Tibial artery (tissue), 4 donors: ENCODE results near the gene NOX4.

Experiments used
- DNase-seq, 2 donors: peaks; one replicate each; pipeline ENCODE4 v3.0.0-alpha.2; 2019
- H3K27ac ChIP-seq, 2 donors: fragments of 200-600 bp; sonication (generic) in 1 of 2; 1 replicate in 1 of 2; 2 replicates in 1 of 2; pipeline ENCODE4 v1.5.1; 2018 to 2019; ENCODE audit warnings: mild to moderate bottlenecking in 1 of 2
- H3K27me3 ChIP-seq, 2 donors: fragments of 200-600 bp; sonication (generic) in 1 of 2; one replicate each; pipeline versions ENCODE4 v1.5.1 to v1.6.0; 2016 to 2019
- H3K36me3 ChIP-seq, 3 donors: fragments of 200-600 bp; sonication (generic) in 2 of 3; one replicate each; pipeline ENCODE4 v1.5.1; 2016 to 2019; ENCODE audit warnings: mild to moderate bottlenecking in 2 of 3
- H3K4me1 ChIP-seq, 4 donors: fragments of 200-600 bp; sonication (generic) in 2 of 4; 1 replicate in 3 of 4; 2 replicates in 1 of 4; pipeline ENCODE4 v1.5.1; 2016 to 2019
- H3K4me3 ChIP-seq, 2 donors: fragments of 200-600 bp; sonication (generic) in 1 of 2; 1 replicate in 1 of 2; 2 replicates in 1 of 2; pipeline ENCODE4 v1.5.1; 2018 to 2019; ENCODE audit warnings: mild to moderate bottlenecking in 2 of 2
- H3K9me3 ChIP-seq, 3 donors: fragments of 200-600 bp; sonication (generic) in 1 of 3; one replicate each; pipeline ENCODE4 v1.5.1; 2016 to 2019
- CTCF ChIP-seq, 2 experiments: fragments of 200-600 bp in 1 of 2; fragments of 450-650 bp in 1 of 2; IDR thresholded peaks; one replicate each; pipeline ENCODE4 v1.5.1; 2017 to 2019; ENCODE audit warnings: antibody characterized with exemption in 2 of 2, mild to moderate bottlenecking in 1 of 2, moderate library complexity in 1 of 2
- intact Hi-C: fragments of 100-400 bp; cut with DNase I; formaldehyde crosslinking; loops from one replicate; pipeline ENCODE4 v1.15.0; 2023; ENCODE audit warnings: low total_unique reads

Gene NOX4

GRCh38 chr11:89490981-89491690 is at the start of gene NOX4:
Gene NOX4 (minus strand): TSS chr11:89491375. CDS start chr11:89491246, 129 bp downstream.
- peaks cover 0 to 38% (median 9%) of the 10 kb centered on the region in 4 donors for H3K4me1 ChIP-seq
- H3K36me3 ChIP-seq = no peaks in the 10 kb centered on the region
- TF ChIP-seq CTCF (IDR thresholded peaks at IDR 0.05) = no peak
- no peaks in the 10 kb centered on the region for H3K27me3 ChIP-seq
- H3K27ac ChIP-seq = peak within 1 kb of the TSS; percentile 89 to 91
- H3K9me3 ChIP-seq = no peaks in the 10 kb centered on the region
- peak; percentile 60 to 83 for DNase-seq
- intact Hi-C loops = no loop called here
- peak within 1 kb of the TSS; percentile 58 to 70 for H3K4me3 ChIP-seq

GRCh38 chr11:89540826-89541225 is 49.7 kb upstream of the NOX4 start:
- no peaks in the 10 kb centered on the region for H3K27me3 ChIP-seq
- H3K4me1 ChIP-seq = peaks cover 0 to 33% (median 7%) of the 10 kb centered on the region in 4 donors
- no peak for DNase-seq
- no peaks in the 10 kb centered on the region for H3K9me3 ChIP-seq
- H3K27ac ChIP-seq = no peak overlapping the region
- intact Hi-C loops = no loop called here
- no peaks in the 10 kb centered on the region for H3K36me3 ChIP-seq
- no peak for TF ChIP-seq CTCF (IDR thresholded peaks at IDR 0.05)
- no peak overlapping the region for H3K4me3 ChIP-seq

GRCh38 chr11:89537936-89538335 is 46.8 kb upstream of the NOX4 start:
- Histone ChIP-seq H3K36me3 (no peaks in the 10 kb centered on the region), H3K9me3 (no peaks in the 10 kb centered on the region), H3K4me3 (no peak overlapping the region), H3K27me3 (no peaks in the 10 kb centered on the region), H3K4me1 (peaks cover 0 to 36% (median 7%) of the 10 kb centered on the region in 4 donors), H3K27ac (peak overlapping the region; percentile 20 to 53)
- no peak for TF ChIP-seq CTCF (IDR thresholded peaks at IDR 0.05)
- intact Hi-C loops = no loop called here
- DNase-seq = no peak

GRCh38 chr11:89536926-89537325 is 45.8 kb upstream of the NOX4 start:
- no peak for DNase-seq
- Histone ChIP-seq H3K4me3 (no peak overlapping the region), H3K27ac (peak overlapping the region; percentile 10 to 53), H3K27me3 (no peaks in the 10 kb centered on the region), H3K9me3 (no peaks in the 10 kb centered on the region), H3K4me1 (peaks cover 0 to 37% (median 7%) of the 10 kb centered on the region in 4 donors), H3K36me3 (no peaks in the 10 kb centered on the region)
- intact Hi-C loops = no loop called here
- TF ChIP-seq CTCF (IDR thresholded peaks at IDR 0.05) = no peak

GRCh38 chr11:89535221-89535620 is 44.0 kb upstream of the NOX4 start:
- no peaks in the 10 kb centered on the region for H3K9me3 ChIP-seq
- peak overlapping the region; percentile 1 to 47 for H3K27ac ChIP-seq
- intact Hi-C loops = no loop called here
- no peak for DNase-seq
- H3K4me1 ChIP-seq = peaks cover 0 to 47% (median 7%) of the 10 kb centered on the region in 4 donors
- H3K4me3 ChIP-seq = no peak overlapping the region
- no peaks in the 10 kb centered on the region for H3K36me3 ChIP-seq
- H3K27me3 ChIP-seq = no peaks in the 10 kb centered on the region
- TF ChIP-seq CTCF (IDR thresholded peaks at IDR 0.05) = no peak
